HG03175 (cell line): ENCODE data around the gene ZNF768.
"Not testable (repeated sequence)": the region's sequence is repeated elsewhere in the genome, so short reads cannot be mapped to it uniquely, and the experiment has no call there.

Source experiments
- ATAC-seq: cut with Tn5 transposase; IDR thresholded peaks from one replicate; pipeline ENCODE4 v1.9.1; 2021; ENCODE audit warnings: mild to moderate bottlenecking, moderate library complexity; ENCODE audit not compliant: unreplicated experiment

The ZNF768 gene

GRCh38 chr16:30511509-30511908, 14.9 kb downstream of the ZNF768 start:
- no peak for ATAC-seq

- ATAC-seq, result no peak
Measured at GRCh38 chr16:30510376-30510938, 15.9 kb downstream of the ZNF768 start.

- ATAC-seq, result no peak
Measured at GRCh38 chr16:30509081-30509765, 17.1 kb downstream of the ZNF768 start.

- ATAC-seq, result no peak
Measured at GRCh38 chr16:30503403-30504296, 22.7 kb downstream of the ZNF768 start.

GRCh38 chr16:30499284-30499683, 27.1 kb downstream of the ZNF768 start:
- no peak for ATAC-seq

- no peak for ATAC-seq
Measured at GRCh38 chr16:30494709-30495108, 31.7 kb downstream of the ZNF768 start.

- ATAC-seq, result no peak
Measured at GRCh38 chr16:30493941-30494488, 32.4 kb downstream of the ZNF768 start.

- ATAC-seq, result no peak
Measured at GRCh38 chr16:30491744-30492308, 34.5 kb downstream of the ZNF768 start.

- no peak for ATAC-seq
Measured at GRCh38 chr16:30491229-30491628, 35.1 kb downstream of the ZNF768 start.

GRCh38 chr16:30490210-30490609, 36.2 kb downstream of the ZNF768 start:
- no peak for ATAC-seq

GRCh38 chr16:30488764-30489605, 37.4 kb downstream of the ZNF768 start:
- ATAC-seq, result no peak

- ATAC-seq, result no peak
Measured at GRCh38 chr16:30485818-30486436, 40.4 kb downstream of the ZNF768 start.

- no peak for ATAC-seq
Measured at GRCh38 chr16:30484887-30485286, 41.5 kb downstream of the ZNF768 start.

- no peak for ATAC-seq
Measured at GRCh38 chr16:30482366-30482765, 44.0 kb downstream of the ZNF768 start.

- ATAC-seq, result no peak
Measured at GRCh38 chr16:30481381-30481780, 45.0 kb downstream of the ZNF768 start.

- ATAC-seq, result no peak
Measured at GRCh38 chr16:30478766-30479478, 47.4 kb downstream of the ZNF768 start.

GRCh38 chr16:30477773-30478172, 48.6 kb downstream of the ZNF768 start:
- not testable (repeated sequence) for ATAC-seq

GRCh38 chr16:30476991-30477390, 49.4 kb downstream of the ZNF768 start:
- no peak for ATAC-seq

GRCh38 chr16:30474684-30475083, 51.7 kb downstream of the ZNF768 start:
- ATAC-seq, result no peak
